HEK293 (cell line): Measurements from ENCODE around the gene PRX.

Experiments used
- CTCF ChIA-PET: fragments of 350-600 bp; formaldehyde crosslinking; extraction: SDS; loops from one replicate; lab custom pipeline; 2021; ENCODE audit warnings: antibody characterized with exemption; lab: Yijun Ruan, JAX
- POLR2A ChIA-PET: fragments of 300-600 bp; formaldehyde crosslinking; extraction: SDS; loops from one replicate; lab custom pipeline; 2020; ENCODE audit warnings: antibody characterized with exemption, inconsistent platforms; lab: Yijun Ruan, JAX
- H3K27ac ChIP-seq: fragments of 200-500 bp; sonication (Bioruptor generic); 2 replicates; pipeline ENCODE4 v1.5.1; 2014; ENCODE audit warnings: low read depth, low read length, control low read depth, inconsistent platforms; ENCODE audit errors: extremely low read depth
- H3K36me3 ChIP-seq, 2 experiments: fragments of 200-500 bp in 1 of 2; sonication (Bioruptor generic) in 1 of 2; 1 replicate in 1 of 2; 2 replicates in 1 of 2; pipeline ENCODE4 v1.5.1; 2014 to 2017; ENCODE audit warnings: inconsistent platforms in 2 of 2, low read length in 2 of 2; ENCODE audit not compliant: control insufficient read depth in 2 of 2, insufficient read depth in 1 of 2
- H3K4me1 ChIP-seq: fragments of 200-500 bp; sonication (Bioruptor generic); 2 replicates; pipeline ENCODE4 v1.5.1; 2014; ENCODE audit warnings: mild to moderate bottlenecking, low read length, inconsistent platforms; ENCODE audit not compliant: control insufficient read depth, insufficient read depth
- H3K4me3 ChIP-seq: 2 replicates; pipeline ENCODE4 v1.5.1; 2011; ENCODE audit warnings: low read depth, mild to moderate bottlenecking, control low read depth, low read length, moderate library complexity
- H3K9me3 ChIP-seq: fragments of 200-500 bp; sonication (Bioruptor generic); 2 replicates; pipeline ENCODE4 v1.5.1; 2014; ENCODE audit warnings: low read depth, low read length, inconsistent platforms; ENCODE audit not compliant: control insufficient read depth, insufficient read depth
- IKZF3 ChIP-seq: fragments of 450-650 bp; IDR thresholded peaks from 2 replicates; pipeline ENCODE4 v1.5.0; 2018; ENCODE audit warnings: missing biosample characterization, mild to moderate bottlenecking, missing genetic modification characterization, moderate library complexity
- OVOL3 ChIP-seq: fragments of 450-650 bp; formaldehyde crosslinking; IDR thresholded peaks from 2 replicates; pipeline ENCODE4 v1.5.1; 2016; ENCODE audit warnings: missing biosample characterization, missing genetic modification characterization
- RBAK ChIP-seq: fragments of 450-650 bp; formaldehyde crosslinking; IDR thresholded peaks from 2 replicates; pipeline ENCODE4 v1.5.1; 2016; ENCODE audit warnings: missing biosample characterization, missing genetic modification characterization
- SETDB1 ChIP-seq: IDR thresholded peaks from one replicate; pipeline ENCODE4 v1.6.1; 2017; ENCODE audit warnings: mild to moderate bottlenecking, low read length, moderate library complexity, mixed read lengths; ENCODE audit not compliant: insufficient read length
- ZBTB17 ChIP-seq: fragments of 450-650 bp; formaldehyde crosslinking; IDR thresholded peaks from 2 replicates; pipeline ENCODE4 v1.5.1; 2016; ENCODE audit warnings: missing biosample characterization, missing genetic modification characterization
- ZEB2 ChIP-seq: fragments of 450-650 bp; formaldehyde crosslinking; IDR thresholded peaks from 2 replicates; pipeline ENCODE4 v1.5.1; 2016; ENCODE audit warnings: missing biosample characterization, missing genetic modification characterization
- ZNF112 ChIP-seq: fragments of 450-650 bp; formaldehyde crosslinking; IDR thresholded peaks from 2 replicates; pipeline ENCODE4 v1.5.0; 2017; ENCODE audit warnings: missing biosample characterization, missing genetic modification characterization
- ZNF211 ChIP-seq: fragments of 450-650 bp; formaldehyde crosslinking; IDR thresholded peaks from 2 replicates; pipeline ENCODE4 v1.5.1; 2016; ENCODE audit warnings: low read depth, missing biosample characterization, missing genetic modification characterization
- ZNF426 ChIP-seq: fragments of 450-650 bp; formaldehyde crosslinking; IDR thresholded peaks from 2 replicates; pipeline ENCODE4 v1.5.1; 2017; ENCODE audit warnings: missing biosample characterization, missing genetic modification characterization, mild to moderate bottlenecking, inconsistent platforms, moderate library complexity
- ZNF501 ChIP-seq: fragments of 450-650 bp; formaldehyde crosslinking; IDR thresholded peaks from 2 replicates; pipeline ENCODE4 v1.5.1; 2016; ENCODE audit warnings: missing biosample characterization, missing genetic modification characterization
- ZNF544 ChIP-seq: fragments of 450-650 bp; formaldehyde crosslinking; IDR thresholded peaks from 2 replicates; pipeline ENCODE4 v1.5.0; 2017; ENCODE audit warnings: missing biosample characterization, missing genetic modification characterization
- ZNF585B ChIP-seq: fragments of 450-650 bp; formaldehyde crosslinking; IDR thresholded peaks from 2 replicates; pipeline ENCODE4 v1.5.1; 2016; ENCODE audit warnings: missing biosample characterization, missing genetic modification characterization
- ZNF623 ChIP-seq: fragments of 450-650 bp; formaldehyde crosslinking; IDR thresholded peaks from 2 replicates; pipeline ENCODE4 v1.5.1; 2016; ENCODE audit warnings: missing biosample characterization, missing genetic modification characterization
- ZNF658 ChIP-seq: fragments of 450-650 bp; formaldehyde crosslinking; IDR thresholded peaks from 2 replicates; pipeline ENCODE4; 2016; ENCODE audit warnings: missing biosample characterization, missing genetic modification characterization
- ZNF837 ChIP-seq: fragments of 450-650 bp; formaldehyde crosslinking; IDR thresholded peaks from 2 replicates; pipeline ENCODE4 v1.5.1; 2016; ENCODE audit warnings: missing biosample characterization, missing genetic modification characterization
- TF ChIP-seq, protein P1 (sequence below): fragments of 450-650 bp; formaldehyde crosslinking; IDR thresholded peaks from 2 replicates; pipeline ENCODE4 v1.5.1; 2017; ENCODE audit warnings: missing biosample characterization, mild to moderate bottlenecking, missing genetic modification characterization, moderate library complexity
- TF ChIP-seq, protein P2 (sequence below): fragments of 450-650 bp; formaldehyde crosslinking; IDR thresholded peaks from 2 replicates; pipeline ENCODE4 v1.5.1; 2016; ENCODE audit warnings: missing biosample characterization, missing genetic modification characterization
- TF ChIP-seq, protein P3 (sequence below): fragments of 450-650 bp; formaldehyde crosslinking; IDR thresholded peaks from 2 replicates; pipeline ENCODE4 v1.5.1; 2016; ENCODE audit warnings: missing biosample characterization, missing genetic modification characterization
- TF ChIP-seq, protein P4 (sequence below): fragments of 450-650 bp; formaldehyde crosslinking; IDR thresholded peaks from 2 replicates; pipeline ENCODE4 v1.5.1; 2016; ENCODE audit warnings: missing biosample characterization, missing genetic modification characterization, borderline replicate concordance
- TF ChIP-seq, protein P5 (sequence below): fragments of 450-650 bp; formaldehyde crosslinking; IDR thresholded peaks from 2 replicates; pipeline ENCODE4 v1.5.1; 2016; ENCODE audit warnings: missing biosample characterization, missing genetic modification characterization
- TF ChIP-seq, protein P6 (sequence below): fragments of 450-650 bp; formaldehyde crosslinking; IDR thresholded peaks from 2 replicates; pipeline ENCODE4 v1.5.1; 2016; ENCODE audit warnings: missing biosample characterization, missing genetic modification characterization
- TF ChIP-seq, protein P7 (sequence below): fragments of 450-650 bp; formaldehyde crosslinking; IDR thresholded peaks from 2 replicates; pipeline ENCODE4 v1.5.1; 2016; ENCODE audit warnings: missing biosample characterization, missing genetic modification characterization

The PRX gene

DNA sequence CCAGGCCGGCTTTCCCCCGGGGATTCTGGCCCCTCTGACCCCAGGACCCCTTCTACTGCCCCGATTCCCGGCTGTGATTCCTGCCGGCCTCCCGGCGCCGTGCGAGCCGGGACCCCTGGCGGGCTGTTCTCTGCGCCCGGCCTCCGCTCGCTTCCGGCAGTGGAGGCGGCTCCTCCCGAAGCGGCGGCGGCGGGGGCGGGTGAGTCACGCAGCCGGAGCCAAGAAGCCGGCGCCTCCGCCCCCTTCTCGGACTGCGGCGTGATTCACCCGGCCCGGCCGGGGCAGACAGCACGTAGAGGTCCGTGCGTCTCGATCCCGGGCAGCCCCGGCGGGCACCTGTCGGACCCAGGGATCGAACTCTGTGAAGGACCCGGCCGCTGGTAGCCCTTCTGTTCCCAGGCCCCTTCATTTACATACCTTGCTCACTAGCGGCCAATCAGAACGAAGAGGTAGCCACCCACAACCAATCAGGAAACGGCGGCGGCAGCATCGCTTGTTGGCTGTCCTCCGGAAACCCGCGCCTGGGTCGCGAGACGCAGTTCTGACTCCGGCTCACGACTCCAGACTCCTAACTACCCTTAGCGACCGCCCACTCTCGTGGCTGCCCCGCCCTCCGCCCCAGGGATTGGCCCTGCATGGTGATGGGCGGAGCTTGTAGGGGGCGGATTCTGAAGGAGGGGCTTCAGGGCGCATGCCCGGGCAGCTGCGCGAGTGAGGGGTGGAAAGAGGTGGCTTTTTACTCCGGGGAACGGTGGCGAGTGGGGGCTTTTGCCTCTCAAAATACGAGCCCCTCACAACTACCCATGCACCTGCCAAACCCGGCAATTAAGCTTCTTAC is 12.5 kb upstream of the PRX start, which contains the start of gene SERTAD1 (continued):
- TF ChIP-seq, protein P1, sequence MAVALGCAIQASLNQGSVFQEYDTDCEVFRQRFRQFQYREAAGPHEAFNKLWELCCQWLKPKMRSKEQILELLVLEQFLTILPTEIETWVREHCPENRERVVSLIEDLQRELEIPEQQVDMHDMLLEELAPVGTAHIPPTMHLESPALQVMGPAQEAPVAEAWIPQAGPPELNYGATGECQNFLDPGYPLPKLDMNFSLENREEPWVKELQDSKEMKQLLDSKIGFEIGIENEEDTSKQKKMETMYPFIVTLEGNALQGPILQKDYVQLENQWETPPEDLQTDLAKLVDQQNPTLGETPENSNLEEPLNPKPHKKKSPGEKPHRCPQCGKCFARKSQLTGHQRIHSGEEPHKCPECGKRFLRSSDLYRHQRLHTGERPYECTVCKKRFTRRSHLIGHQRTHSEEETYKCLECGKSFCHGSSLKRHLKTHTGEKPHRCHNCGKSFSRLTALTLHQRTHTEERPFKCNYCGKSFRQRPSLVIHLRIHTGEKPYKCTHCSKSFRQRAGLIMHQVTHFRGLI (tag by site-specific recombination): peak; percentile 49; the same call in 1 of the 2 replicates
- TF ChIP-seq ZNF544 (tag by site-specific recombination): no peak
- no peak for TF ChIP-seq SETDB1
- TF ChIP-seq, protein P2, sequence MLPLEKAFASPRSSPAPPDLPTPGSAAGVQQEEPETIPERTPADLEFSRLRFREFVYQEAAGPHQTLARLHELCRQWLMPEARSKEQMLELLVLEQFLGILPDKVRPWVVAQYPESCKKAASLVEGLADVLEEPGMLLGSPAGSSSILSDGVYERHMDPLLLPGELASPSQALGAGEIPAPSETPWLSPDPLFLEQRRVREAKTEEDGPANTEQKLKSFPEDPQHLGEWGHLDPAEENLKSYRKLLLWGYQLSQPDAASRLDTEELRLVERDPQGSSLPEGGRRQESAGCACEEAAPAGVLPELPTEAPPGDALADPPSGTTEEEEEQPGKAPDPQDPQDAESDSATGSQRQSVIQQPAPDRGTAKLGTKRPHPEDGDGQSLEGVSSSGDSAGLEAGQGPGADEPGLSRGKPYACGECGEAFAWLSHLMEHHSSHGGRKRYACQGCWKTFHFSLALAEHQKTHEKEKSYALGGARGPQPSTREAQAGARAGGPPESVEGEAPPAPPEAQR (tag by site-specific recombination): peak; percentile 42; the same call in 1 of the 2 replicates
- TF ChIP-seq ZNF658: no peak
- TF ChIP-seq ZNF426: no peak
- no peak for TF ChIP-seq OVOL3 (tag by site-specific recombination)
- TF ChIP-seq ZEB2 (tag by site-specific recombination): peak; percentile 85; the same call in 1 of the 2 replicates
- TF ChIP-seq, protein P3, sequence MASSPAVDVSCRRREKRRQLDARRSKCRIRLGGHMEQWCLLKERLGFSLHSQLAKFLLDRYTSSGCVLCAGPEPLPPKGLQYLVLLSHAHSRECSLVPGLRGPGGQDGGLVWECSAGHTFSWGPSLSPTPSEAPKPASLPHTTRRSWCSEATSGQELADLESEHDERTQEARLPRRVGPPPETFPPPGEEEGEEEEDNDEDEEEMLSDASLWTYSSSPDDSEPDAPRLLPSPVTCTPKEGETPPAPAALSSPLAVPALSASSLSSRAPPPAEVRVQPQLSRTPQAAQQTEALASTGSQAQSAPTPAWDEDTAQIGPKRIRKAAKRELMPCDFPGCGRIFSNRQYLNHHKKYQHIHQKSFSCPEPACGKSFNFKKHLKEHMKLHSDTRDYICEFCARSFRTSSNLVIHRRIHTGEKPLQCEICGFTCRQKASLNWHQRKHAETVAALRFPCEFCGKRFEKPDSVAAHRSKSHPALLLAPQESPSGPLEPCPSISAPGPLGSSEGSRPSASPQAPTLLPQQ (tag by site-specific recombination): peak; percentile 74
- TF ChIP-seq ZBTB17 (tag by site-specific recombination): peak; percentile 91
- TF ChIP-seq ZNF501 (tag by site-specific recombination): 0 out of 2 replicates have a peak, but pooled peaks have one; percentile 12
- TF ChIP-seq ZNF112 (tag by site-specific recombination): no peak
- TF ChIP-seq ZNF837 (tag by site-specific recombination): peak; percentile 95
- TF ChIP-seq ZNF585B: no peak; the same call in 1 of the 2 replicates
- TF ChIP-seq, protein P4, sequence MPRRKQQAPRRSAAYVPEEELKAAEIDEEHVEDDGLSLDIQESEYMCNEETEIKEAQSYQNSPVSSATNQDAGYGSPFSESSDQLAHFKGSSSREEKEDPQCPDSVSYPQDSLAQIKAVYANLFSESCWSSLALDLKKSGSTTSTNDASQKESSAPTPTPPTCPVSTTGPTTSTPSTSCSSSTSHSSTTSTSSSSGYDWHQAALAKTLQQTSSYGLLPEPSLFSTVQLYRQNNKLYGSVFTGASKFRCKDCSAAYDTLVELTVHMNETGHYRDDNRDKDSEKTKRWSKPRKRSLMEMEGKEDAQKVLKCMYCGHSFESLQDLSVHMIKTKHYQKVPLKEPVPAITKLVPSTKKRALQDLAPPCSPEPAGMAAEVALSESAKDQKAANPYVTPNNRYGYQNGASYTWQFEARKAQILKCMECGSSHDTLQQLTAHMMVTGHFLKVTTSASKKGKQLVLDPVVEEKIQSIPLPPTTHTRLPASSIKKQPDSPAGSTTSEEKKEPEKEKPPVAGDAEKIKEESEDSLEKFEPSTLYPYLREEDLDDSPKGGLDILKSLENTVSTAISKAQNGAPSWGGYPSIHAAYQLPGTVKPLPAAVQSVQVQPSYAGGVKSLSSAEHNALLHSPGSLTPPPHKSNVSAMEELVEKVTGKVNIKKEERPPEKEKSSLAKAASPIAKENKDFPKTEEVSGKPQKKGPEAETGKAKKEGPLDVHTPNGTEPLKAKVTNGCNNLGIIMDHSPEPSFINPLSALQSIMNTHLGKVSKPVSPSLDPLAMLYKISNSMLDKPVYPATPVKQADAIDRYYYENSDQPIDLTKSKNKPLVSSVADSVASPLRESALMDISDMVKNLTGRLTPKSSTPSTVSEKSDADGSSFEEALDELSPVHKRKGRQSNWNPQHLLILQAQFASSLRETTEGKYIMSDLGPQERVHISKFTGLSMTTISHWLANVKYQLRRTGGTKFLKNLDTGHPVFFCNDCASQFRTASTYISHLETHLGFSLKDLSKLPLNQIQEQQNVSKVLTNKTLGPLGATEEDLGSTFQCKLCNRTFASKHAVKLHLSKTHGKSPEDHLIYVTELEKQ: peak; percentile 44; the same call in 1 of the 2 replicates
- no peak for TF ChIP-seq ZNF623 (tag by site-specific recombination)
- TF ChIP-seq, all 188 proteins: peak for 80

DNA sequence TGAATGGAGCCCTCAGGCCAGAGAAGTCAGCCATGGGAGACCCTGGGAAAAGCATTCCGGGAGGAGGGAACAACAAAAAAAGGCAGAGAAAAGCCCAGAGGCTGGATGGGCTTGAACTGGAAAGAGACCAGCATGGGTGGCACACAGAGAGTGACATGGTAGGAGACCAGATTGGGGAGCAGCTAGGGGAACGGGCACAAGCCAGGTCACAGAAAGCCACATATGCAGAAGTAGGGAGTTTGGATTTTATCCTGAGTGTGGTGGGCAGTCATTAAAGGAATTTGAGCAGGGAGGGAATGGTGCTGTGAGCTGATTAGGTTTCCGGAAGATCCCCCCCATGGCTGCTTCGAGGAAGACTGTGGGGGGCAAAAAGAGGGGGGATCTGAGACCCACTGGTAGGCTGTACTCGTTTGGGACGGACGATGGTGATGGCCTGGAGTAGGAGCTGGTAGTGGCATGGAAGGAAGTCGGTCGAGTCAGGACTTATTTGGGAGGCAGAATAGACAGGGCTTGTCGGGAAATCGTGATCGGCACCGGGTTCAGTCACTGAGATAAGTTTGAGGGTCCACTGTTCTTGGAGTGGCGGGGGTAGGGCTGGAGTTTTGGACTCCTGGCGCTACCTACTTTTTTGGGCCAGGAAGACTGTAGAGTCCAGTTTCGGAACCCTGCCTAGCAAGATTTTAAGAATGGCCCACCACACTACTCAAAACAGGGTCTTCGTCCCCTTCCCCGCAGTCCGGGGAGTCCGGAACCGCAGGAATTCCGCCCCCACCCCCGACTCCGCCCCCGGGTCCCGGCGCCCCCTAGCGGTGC is 11.7 kb upstream of the PRX start:
- Histone ChIP-seq H3K9me3 (no peaks in the 10 kb centered on the region), H3K27ac (peak overlapping the region; percentile 97), H3K36me3 (peaks cover 13 to 15% of the 10 kb centered on the region in 2 experiments), H3K4me3 (peak overlapping the region; percentile 67), H3K4me1 (peaks cover 19% of the 10 kb centered on the region)
- ChIA-PET POLR2A (interaction anchor here (0.8 to 9.2 kb wide), 7 partner anchors 14 to 221 kb away, joined by 3 to 428 read pairs (median 4); partner anchors contain the start of genes BLVRB, C19orf47, PLD3 and SERTAD3), CTCF (interaction anchor here (0.5 to 3.2 kb wide), 29 partner anchors 9 to 1437 kb away, joined by 3 to 18 read pairs (median 4); partner anchors contain the start of genes BLVRB and SPTBN4)
- TF ChIP-seq ZNF211 (tag by site-specific recombination): no peak
- TF ChIP-seq, protein P5, sequence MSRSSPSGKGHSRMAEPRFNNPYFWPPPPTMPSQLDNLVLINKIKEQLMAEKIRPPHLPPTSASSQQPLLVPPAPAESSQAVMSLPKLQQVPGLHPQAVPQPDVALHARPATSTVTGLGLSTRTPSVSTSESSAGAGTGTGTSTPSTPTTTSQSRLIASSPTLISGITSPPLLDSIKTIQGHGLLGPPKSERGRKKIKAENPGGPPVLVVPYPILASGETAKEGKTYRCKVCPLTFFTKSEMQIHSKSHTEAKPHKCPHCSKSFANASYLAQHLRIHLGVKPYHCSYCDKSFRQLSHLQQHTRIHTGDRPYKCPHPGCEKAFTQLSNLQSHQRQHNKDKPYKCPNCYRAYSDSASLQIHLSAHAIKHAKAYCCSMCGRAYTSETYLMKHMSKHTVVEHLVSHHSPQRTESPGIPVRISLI (tag by site-specific recombination): no peak
- TF ChIP-seq, protein P6, sequence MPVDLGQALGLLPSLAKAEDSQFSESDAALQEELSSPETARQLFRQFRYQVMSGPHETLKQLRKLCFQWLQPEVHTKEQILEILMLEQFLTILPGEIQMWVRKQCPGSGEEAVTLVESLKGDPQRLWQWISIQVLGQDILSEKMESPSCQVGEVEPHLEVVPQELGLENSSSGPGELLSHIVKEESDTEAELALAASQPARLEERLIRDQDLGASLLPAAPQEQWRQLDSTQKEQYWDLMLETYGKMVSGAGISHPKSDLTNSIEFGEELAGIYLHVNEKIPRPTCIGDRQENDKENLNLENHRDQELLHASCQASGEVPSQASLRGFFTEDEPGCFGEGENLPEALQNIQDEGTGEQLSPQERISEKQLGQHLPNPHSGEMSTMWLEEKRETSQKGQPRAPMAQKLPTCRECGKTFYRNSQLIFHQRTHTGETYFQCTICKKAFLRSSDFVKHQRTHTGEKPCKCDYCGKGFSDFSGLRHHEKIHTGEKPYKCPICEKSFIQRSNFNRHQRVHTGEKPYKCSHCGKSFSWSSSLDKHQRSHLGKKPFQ (tag by site-specific recombination): no peak
- no peak for TF ChIP-seq RBAK (tag by site-specific recombination)
- TF ChIP-seq, protein P7, sequence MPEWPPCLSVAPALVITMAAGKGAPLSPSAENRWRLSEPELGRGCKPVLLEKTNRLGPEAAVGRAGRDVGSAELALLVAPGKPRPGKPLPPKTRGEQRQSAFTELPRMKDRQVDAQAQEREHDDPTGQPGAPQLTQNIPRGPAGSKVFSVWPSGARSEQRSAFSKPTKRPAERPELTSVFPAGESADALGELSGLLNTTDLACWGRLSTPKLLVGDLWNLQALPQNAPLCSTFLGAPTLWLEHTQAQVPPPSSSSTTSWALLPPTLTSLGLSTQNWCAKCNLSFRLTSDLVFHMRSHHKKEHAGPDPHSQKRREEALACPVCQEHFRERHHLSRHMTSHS (tag by site-specific recombination): no peak
- TF ChIP-seq IKZF3 (tag by site-specific recombination): peak; percentile 65; the same call in 1 of the 2 replicates
